Suppressor macrophage treated with lipopolysaccharide for 1 hour (primary cell): Measurements from ENCODE around the gene SCUBE1.
A peak's percentile ranks its signal among the peaks of the same experiment; 100 is the strongest.

Experiments
- DNase-seq, 3 donors: peaks; one replicate each; pipeline ENCODE4 v3.0.0-alpha.2; 2020 to 2022

SCUBE1 gene

DNA sequence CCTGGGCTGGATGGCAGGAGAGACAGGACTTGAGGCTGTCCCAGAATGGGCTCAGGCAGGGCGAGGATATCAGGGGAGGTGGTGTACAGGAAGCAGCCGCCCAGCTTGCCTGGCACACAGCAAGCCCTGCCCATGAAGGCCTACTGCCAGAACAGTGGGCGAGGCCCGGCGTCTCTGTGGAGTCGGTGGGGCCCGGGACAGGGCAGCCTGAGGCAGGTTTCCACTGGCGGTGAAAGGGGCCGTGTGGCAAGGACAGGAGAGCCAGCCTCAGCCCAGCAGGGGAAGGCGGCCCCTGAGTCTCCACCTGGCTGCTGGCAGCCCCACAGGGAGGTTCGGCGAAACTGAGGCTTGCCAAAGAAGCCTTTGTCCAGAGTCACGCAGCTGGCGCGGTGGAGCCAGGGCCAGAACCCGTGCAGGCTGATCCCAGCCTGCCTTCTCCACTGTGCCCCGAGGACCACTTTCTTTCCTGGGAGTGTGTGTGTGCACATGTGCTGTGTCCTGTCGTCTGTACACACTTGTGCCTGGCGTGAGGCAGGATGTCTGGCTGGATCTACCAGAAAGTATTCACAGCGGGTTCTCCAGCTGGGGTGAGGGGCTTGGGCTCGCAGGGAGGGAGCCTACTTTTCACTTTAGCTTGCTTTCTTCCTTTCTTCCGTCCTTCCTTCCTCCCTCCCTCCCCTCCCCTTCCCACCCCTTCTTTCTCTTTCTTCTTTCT lies 190.7 kb downstream of the SCUBE1 start:
- peak; percentile 63 to 78 (median 67) for DNase-seq

DNA sequence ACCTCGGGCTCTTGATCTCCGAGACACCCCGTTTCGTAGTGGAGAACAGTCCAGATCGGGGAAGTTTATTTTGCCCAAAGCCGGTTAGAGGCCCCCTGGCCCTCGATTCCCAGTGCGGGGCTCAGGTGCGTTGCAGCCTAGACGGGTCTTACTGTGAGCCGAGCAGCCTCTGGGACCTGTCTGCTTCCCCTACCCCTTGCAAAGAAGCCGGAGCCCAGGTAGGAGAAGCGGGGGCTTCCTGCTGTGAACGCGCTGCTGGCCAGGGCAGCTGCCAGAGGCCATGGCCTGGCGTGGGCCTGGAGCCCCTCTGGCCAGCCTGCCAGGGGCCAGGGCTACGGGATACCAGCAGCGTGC lies 191.2 kb downstream of the SCUBE1 start:
- DNase-seq, result no peak

DNA sequence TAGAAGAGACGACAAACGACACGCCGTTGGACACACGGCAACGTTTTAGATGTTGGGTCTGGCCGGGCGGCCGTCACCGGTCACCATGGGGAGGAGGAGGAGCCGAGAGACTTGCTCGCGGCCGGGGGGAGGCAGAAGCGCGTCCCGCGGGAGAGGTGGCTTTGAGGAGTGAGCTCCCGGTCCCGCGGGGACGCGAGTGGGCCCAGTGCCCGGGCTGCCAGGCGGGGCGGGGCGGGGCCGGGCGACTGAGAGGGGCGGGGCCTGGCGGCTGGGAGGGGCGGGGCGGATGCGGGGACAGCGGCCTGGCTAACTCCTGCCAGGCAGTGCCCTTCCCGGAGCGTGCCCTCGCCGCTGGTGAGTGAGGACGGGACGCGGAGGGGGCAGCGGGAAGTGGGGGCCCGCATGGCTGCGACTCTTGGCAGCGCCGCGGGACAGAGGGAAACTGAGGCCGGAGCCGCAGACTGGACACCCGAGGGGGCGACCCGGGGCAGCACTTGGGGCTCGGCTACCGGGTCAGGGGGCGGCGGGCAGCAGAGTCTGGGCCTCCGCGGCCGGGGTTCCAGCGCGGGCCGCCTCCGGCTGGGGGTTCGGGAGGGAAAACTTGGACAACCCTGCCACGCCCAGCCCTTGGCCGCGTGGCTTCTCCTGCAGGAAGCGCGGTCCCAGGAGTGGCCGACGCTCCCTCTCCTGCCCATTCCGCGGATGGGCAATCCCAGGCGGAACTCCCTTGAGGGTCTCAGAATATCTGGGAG lies 191.7 kb downstream of the SCUBE1 start, which contains the start of gene TSPO:
Gene TSPO, plus strand, starts transcription at position 309 of the 752 bp plus-strand sequence. CDS start 7,680 bp downstream, outside the sequence.
- peak; percentile 59 to 91 (median 76) for DNase-seq

DNA sequence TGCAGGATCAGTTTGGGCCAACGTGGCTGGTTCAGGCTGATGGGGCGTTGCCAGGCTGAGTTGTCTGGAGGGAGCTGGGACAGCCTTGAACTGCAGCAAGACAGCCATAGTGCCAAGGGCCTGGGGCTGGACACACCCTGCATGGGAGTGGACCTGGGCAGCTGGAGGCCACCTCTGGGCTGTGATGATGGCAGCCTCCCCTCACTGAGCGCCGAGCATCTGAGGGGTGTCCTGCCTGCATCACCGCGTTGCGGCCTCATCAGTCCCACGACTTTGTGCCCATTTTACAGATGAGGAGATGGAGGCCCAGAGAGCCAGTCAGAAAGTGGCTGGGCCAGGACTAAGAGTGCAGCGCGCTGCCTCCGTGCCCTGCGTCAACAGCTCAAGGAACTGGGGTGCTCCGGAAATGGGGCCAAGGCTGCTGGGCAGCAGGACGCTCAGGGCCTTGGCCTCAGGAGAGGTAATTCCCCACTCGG lies 192.4 kb downstream of the SCUBE1 start:
- DNase-seq, result no peak

DNA sequence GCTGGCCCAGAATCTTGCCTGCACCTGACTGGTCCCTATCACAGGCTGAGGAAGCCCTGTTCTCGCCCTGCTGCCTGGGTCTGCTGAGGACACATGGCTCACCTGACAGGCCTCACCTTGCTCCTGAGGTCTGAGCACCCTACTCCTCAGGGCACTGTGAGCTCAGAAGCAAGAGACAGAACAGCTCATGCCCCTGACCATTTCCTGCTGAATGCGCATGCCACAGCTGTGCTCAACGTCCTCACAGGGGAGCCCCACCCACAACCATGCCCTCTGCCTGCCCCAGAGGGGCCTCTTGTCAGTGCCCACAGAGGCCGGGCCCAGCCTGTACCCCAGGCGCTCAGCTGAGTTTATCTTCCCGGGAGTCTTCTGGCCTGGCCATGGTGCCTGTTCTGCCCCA lies 194.6 kb downstream of the SCUBE1 start:
- peak in 2 of 3 donors; percentile 41 to 51 for DNase-seq

DNA sequence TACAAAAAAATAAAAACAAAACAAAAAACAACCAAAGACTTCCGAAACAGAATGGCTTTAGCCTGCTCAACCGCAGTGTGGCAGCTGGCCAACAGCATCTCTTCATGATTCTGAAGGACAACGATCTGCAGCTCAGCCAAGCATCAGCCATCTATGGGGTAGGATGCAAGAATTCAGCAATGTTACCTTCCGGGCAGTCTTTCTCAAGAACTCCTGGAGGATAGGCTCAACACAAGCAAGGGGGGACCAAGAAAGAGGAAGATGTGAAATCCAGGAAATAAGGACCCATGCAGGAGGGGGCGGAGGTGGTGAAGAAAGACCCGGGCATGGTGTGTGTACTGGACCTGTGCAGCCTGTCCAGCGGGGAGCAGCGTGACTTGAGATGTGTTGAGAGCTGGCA lies 195.4 kb downstream of the SCUBE1 start:
- DNase-seq, result peak; percentile 65 to 71 (median 68)
